K562 (cell line): Measurements from ENCODE around the gene HRC. TPM values are rescaled to one million over a fixed set of nuclear protein-coding genes. Genes with fewer than 3 reads are reported as not detected.
A peak's percentile ranks its signal among the peaks of the same experiment; 100 is the strongest.

Experiments
- ARHGAP35 ChIP-seq: fragments of 450-650 bp; IDR thresholded peaks from 2 replicates; pipeline ENCODE4 v1.6.1; 2018; ENCODE audit not compliant: partially characterized antibody
- ATF1 ChIP-seq, 2 experiments: fragments of 450-650 bp in 1 of 2; IDR thresholded peaks; 2 replicates each; pipeline ENCODE4 v1.6.1; 2016; ENCODE audit warnings: missing compliant biosample characterization in 1 of 2, missing genetic modification characterization in 1 of 2
- BHLHE40 ChIP-seq: IDR thresholded peaks from 2 replicates; pipeline ENCODE4 v1.6.1; 2011; ENCODE audit warnings: low read length, improper control_type of control experiment
- CBX5 ChIP-seq: IDR thresholded peaks from 2 replicates; pipeline ENCODE4 v1.6.1; 2014; ENCODE audit warnings: low read depth, borderline replicate concordance
- CREBBP ChIP-seq: IDR thresholded peaks from one replicate; pipeline ENCODE4 v1.6.1; 2012; ENCODE audit warnings: low read depth, mild to moderate bottlenecking, control low read depth, inconsistent platforms, low read length
- CREM ChIP-seq: IDR thresholded peaks from 2 replicates; pipeline ENCODE4 v1.6.1; 2014; ENCODE audit warnings: antibody characterized with exemption, low read depth
- ELF1 ChIP-seq: fragments of 200-800 bp; sonication (Bioruptor generic); IDR thresholded peaks from 2 replicates; pipeline ENCODE4 v1.6.1; 2016; ENCODE audit warnings: missing genetic modification characterization, missing compliant biosample characterization
- ELF2 ChIP-seq: fragments of 250-450 bp; sonication (Bioruptor Pico); IDR thresholded peaks from 2 replicates; pipeline ENCODE4 v1.5.0; 2021; ENCODE audit warnings: mild to moderate bottlenecking
- ESRRB ChIP-seq: fragments of 250-450 bp; sonication (Bioruptor Pico); IDR thresholded peaks from 2 replicates; pipeline ENCODE4 v1.5.0; 2020; ENCODE audit warnings: mild to moderate bottlenecking, moderate library complexity, borderline replicate concordance
- EZH2 ChIP-seq: IDR thresholded peaks from 2 replicates; pipeline ENCODE4 v1.6.1; 2012; ENCODE audit warnings: low read depth, mild to moderate bottlenecking, inconsistent platforms, low read length, borderline replicate concordance
- FUS ChIP-seq: fragments of 200-400 bp; formaldehyde crosslinking; optimal IDR thresholded peaks from 2 replicates; pipeline ENCODE3; 2017; ENCODE audit warnings: low read depth, low read length
- GTF2B ChIP-seq: IDR thresholded peaks from 2 replicates; pipeline ENCODE4 v1.6.1; 2011; ENCODE audit not compliant: insufficient read length; ENCODE audit errors: extremely low read depth
- KDM1A ChIP-seq, 2 experiments: fragments of 450-650 bp; IDR thresholded peaks; 2 replicates each; pipeline ENCODE4 v1.6.1; 2016; ENCODE audit warnings: mild to moderate bottlenecking in 2 of 2
- NCOA1 ChIP-seq: fragments of 450-650 bp; IDR thresholded peaks from 2 replicates; pipeline ENCODE4 v1.6.1; 2016; ENCODE audit warnings: low read depth
- NCOA2 ChIP-seq, 2 experiments: fragments of 450-650 bp; IDR thresholded peaks; 2 replicates each; pipeline ENCODE4 v1.6.1; 2018; ENCODE audit warnings: mild to moderate bottlenecking in 2 of 2, moderate library complexity in 1 of 2; ENCODE audit not compliant: partially characterized antibody in 2 of 2
- NCOR1 ChIP-seq: fragments of 450-650 bp; IDR thresholded peaks from 2 replicates; pipeline ENCODE4 v1.6.1; 2016; ENCODE audit warnings: mild to moderate bottlenecking, moderate library complexity
- NRF1 ChIP-seq, 2 experiments: fragments of 450-650 bp; IDR thresholded peaks in 1 of 2; conservative IDR thresholded peaks in 1 of 2; 2 replicates each; pipeline ENCODE4 v1.6.1; 2014; ENCODE audit warnings: mild to moderate bottlenecking in 2 of 2
- SP1 ChIP-seq: sonication (generic); formaldehyde crosslinking; IDR thresholded peaks from 2 replicates; pipeline ENCODE4 v1.8.1; 2022; ENCODE audit warnings: mild to moderate bottlenecking, missing genetic modification reagents
- SRSF7 ChIP-seq: fragments of 200-400 bp; formaldehyde crosslinking; optimal IDR thresholded peaks from 2 replicates; pipeline ENCODE3; 2017; ENCODE audit warnings: mild to moderate bottlenecking, low read depth, low read length
- STAT5A ChIP-seq: IDR thresholded peaks from 2 replicates; pipeline ENCODE4 v1.6.1; 2012; ENCODE audit warnings: low read length, inconsistent platforms, borderline replicate concordance
- SUPT5H ChIP-seq: fragments of 450-650 bp; IDR thresholded peaks from 2 replicates; pipeline ENCODE4 v1.6.1; 2016
- TAF1 ChIP-seq: IDR thresholded peaks from 2 replicates; pipeline ENCODE4 v1.6.1; 2011; ENCODE audit warnings: mild to moderate bottlenecking, low read length, moderate library complexity; ENCODE audit not compliant: insufficient read depth, control insufficient read depth, severe bottlenecking; ENCODE audit errors: extremely low read depth
- TFAP4 ChIP-seq: sonication (generic); formaldehyde crosslinking; IDR thresholded peaks from 2 replicates; pipeline ENCODE4 v1.8.0; 2022; ENCODE audit warnings: missing genetic modification reagents, mild to moderate bottlenecking, moderate library complexity, borderline replicate concordance
- ZEB2 ChIP-seq: fragments of 450-650 bp; IDR thresholded peaks from 2 replicates; pipeline ENCODE4 v1.6.1; 2016
- ZFPM2 ChIP-seq: fragments of 250-450 bp; sonication (Bioruptor Pico); IDR thresholded peaks from 2 replicates; pipeline ENCODE4 v1.5.1; 2022; ENCODE audit warnings: mild to moderate bottlenecking
- ZNF785 ChIP-seq: fragments of 250-450 bp; sonication (Bioruptor Pico); IDR thresholded peaks from 2 replicates; pipeline ENCODE4 v1.4.0; 2020; ENCODE audit warnings: mild to moderate bottlenecking
- polyA plus RNA-seq, 8 experiments: library from polyadenylated mRNA; depleted of rRNA in 4 of 8; stranded (reverse) in 5 of 8; unstranded in 3 of 8; fragments of >200 nt; fragmentation: Nextera tagmentation in 2 of 8; fragmentation: Illumina TruSeq in 1 of 8; extraction: Ambion mirVana in 2 of 8; extraction: Trizol in 1 of 8; gene quantifications; 2 replicates each; pipeline versions ENCODE4 v1.2.1 to v1.2.3, GENCODE V29; 2011 to 2014; ENCODE audit warnings: inconsistent platforms in 1 of 8, missing spikeins in 1 of 8
- total RNA-seq, 7 experiments: library from RNA; depleted of rRNA in 6 of 7; stranded (reverse); fragments of >200 nt in 6 of 7; fragmentation: Illumina TruSeq in 2 of 7; extraction: Trizol in 2 of 7; gene quantifications; 2 replicates each; pipeline versions ENCODE4 v1.2.1 to v1.2.3, GENCODE V29; 2011 to 2021; ENCODE audit warnings: low replicate concordance in 1 of 7
- TF ChIP-seq, protein P1 (sequence below): sonication (generic); formaldehyde crosslinking; IDR thresholded peaks from 2 replicates; pipeline ENCODE4 v1.9.0; 2022; ENCODE audit warnings: mild to moderate bottlenecking, missing genetic modification reagents

Gene HRC
- total and polyA plus RNA-seq, 9 of the 15 experiments (the other 6 are each of a cell fraction or from before 2014, with no cell fraction given), result 0.66 to 18.7 (median 13.1) TPM

DNA sequence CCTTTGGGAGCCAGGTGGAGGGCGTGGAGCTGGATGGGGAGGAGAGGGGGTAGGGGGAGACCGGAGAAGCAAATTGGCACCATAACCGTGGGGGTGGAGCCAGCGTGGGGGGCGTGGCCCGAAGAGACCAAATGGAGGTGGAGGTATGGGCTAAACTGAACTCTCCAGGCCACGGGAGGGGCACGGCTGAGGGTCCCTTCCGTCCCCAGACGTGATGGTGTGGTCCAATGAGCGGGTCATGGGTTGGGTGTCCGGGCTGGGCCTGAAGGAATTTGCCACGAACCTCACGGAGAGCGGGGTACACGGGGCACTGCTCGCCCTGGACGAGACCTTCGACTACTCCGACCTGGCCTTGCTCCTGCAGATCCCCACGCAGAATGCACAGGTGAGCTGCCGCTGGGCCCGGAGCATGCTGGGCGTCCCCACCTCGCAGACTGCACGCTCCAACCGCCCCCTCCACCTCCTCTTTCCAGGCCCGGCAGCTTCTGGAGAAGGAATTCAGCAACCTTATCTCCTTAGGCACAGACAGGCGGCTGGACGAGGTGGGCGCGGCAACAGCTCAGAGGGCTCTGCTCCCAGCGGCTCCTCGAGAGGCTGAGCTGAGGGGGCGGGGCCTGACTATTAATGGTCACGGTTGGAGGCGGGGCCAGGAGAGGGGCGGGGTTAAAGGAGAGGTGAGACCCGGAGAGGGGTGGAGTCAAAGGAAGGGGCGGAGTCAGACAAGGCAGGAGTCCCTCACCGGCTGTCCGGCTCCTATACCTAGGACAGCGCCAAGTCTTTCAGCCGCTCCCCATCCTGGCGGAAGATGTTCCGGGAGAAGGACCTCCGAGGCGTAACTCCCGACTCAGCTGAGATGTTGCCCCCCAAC, 6.2 kb downstream of the HRC start (continued):
- TF ChIP-seq, protein P1, sequence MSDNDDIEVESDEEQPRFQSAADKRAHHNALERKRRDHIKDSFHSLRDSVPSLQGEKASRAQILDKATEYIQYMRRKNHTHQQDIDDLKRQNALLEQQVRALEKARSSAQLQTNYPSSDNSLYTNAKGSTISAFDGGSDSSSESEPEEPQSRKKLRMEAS (CRISPR knock-in tag), result peak; percentile 70
- TF ChIP-seq SRSF7 (no peak), ZEB2 (peak; percentile 81; the same call in 1 of the 2 replicates), SUPT5H (0 out of 2 replicates have a peak, but pooled peaks have one; percentile 41), NCOA2 (IDR thresholded peaks at IDR 0.05; ENCODE audit: partially characterized antibody in 2 of 2) (no peak), CBX5 (peak; percentile 59; the same call in 1 of the 2 replicates), ARHGAP35 (no peak), NRF1 (conservative IDR thresholded peaks at IDR 0.05 in 1 of 2, IDR thresholded peaks at IDR 0.05 in 1 of 2) (peak; percentile 64 to 75), SP1 (CRISPR knock-in tag) (peak; percentile 75), ZNF785 (no peak), TAF1 (peak; percentile 67), TFAP4 (CRISPR knock-in tag) (peak; percentile 92), KDM1A (IDR thresholded peaks at IDR 0.05) (no peak), FUS (no peak), ATF1 (CRISPR knock-in tag; IDR thresholded peaks at IDR 0.05) (no peak), ATF1 (tag; IDR thresholded peaks at IDR 0.05) (0 out of 2 replicates have a peak, but pooled peaks have one; percentile 27), CREBBP (no peak), GTF2B (no peak), STAT5A (0 out of 2 replicates have a peak, but pooled peaks have one; percentile 30), BHLHE40 (peak; percentile 75), ELF2 (0 out of 2 replicates have a peak, but pooled peaks have one; percentile 32), EZH2 (no peak), ZFPM2 (CRISPR knock-in tag) (0 out of 2 replicates have a peak, but pooled peaks have one; percentile 38), CREM (peak; percentile 49; the same call in 1 of the 2 replicates), NCOR1 (peak; percentile 16; the same call in 1 of the 2 replicates), NCOA1 (peak; percentile 44; the same call in 1 of the 2 replicates), ELF1 (tag) (no peak), ESRRB (no peak)
